Hippocampal formation (tissue), 2 donors: ENCODE results near the gene DLG2.

Source experiments
- DNase-seq, 2 donors: peaks; one replicate each; lab custom pipeline; 2025; lab: John Stamatoyannopoulos, UW

The DLG2 gene

GRCh38 chr11:84663731-84664130 lies 963.4 kb downstream of the DLG2 start:
- no peak for DNase-seq

- DNase-seq = no peak
These were observed 966.7 kb downstream of the DLG2 start for GRCh38 chr11:84660257-84660977.

GRCh38 chr11:84655712-84656111 lies 971.4 kb downstream of the DLG2 start:
- no peak for DNase-seq

GRCh38 chr11:84648471-84648870 lies 978.7 kb downstream of the DLG2 start:
- DNase-seq = no peak

- no peak for DNase-seq
These were observed 981.0 kb downstream of the DLG2 start for GRCh38 chr11:84645988-84646694.

- DNase-seq = no peak
These were observed 984.6 kb downstream of the DLG2 start for GRCh38 chr11:84642500-84642899.

GRCh38 chr11:84634309-84634708 lies 992.8 kb downstream of the DLG2 start:
- DNase-seq = no peak

- no peak for DNase-seq
These were observed 998.1 kb downstream of the DLG2 start for GRCh38 chr11:84628871-84629620.

GRCh38 chr11:84626256-84626655 lies 1000.9 kb downstream of the DLG2 start:
- DNase-seq = no peak

- no peak for DNase-seq
These were observed 1014.5 kb downstream of the DLG2 start for GRCh38 chr11:84612645-84613044.

GRCh38 chr11:84608837-84609196 lies 1018.3 kb downstream of the DLG2 start:
- DNase-seq = no peak

GRCh38 chr11:84607975-84608836 lies 1018.9 kb downstream of the DLG2 start:
- DNase-seq = no peak

GRCh38 chr11:84594602-84595001 lies 1032.5 kb downstream of the DLG2 start:
- DNase-seq = no peak

- no peak for DNase-seq
These were observed 1037.0 kb downstream of the DLG2 start for GRCh38 chr11:84590106-84590505.

- no peak for DNase-seq
These were observed 1038.9 kb downstream of the DLG2 start for GRCh38 chr11:84588131-84588829.

GRCh38 chr11:84583106-84583505 lies 1044.0 kb downstream of the DLG2 start:
- no peak for DNase-seq

GRCh38 chr11:84581083-84581482 lies 1046.1 kb downstream of the DLG2 start:
- no peak for DNase-seq

- no peak for DNase-seq
These were observed 1046.7 kb downstream of the DLG2 start for GRCh38 chr11:84580428-84580827.

- DNase-seq = no peak
These were observed 1053.3 kb downstream of the DLG2 start for GRCh38 chr11:84573868-84574267.

GRCh38 chr11:84566671-84567070 lies 1060.5 kb downstream of the DLG2 start:
- DNase-seq = no peak

- no peak for DNase-seq
These were observed 1062.3 kb downstream of the DLG2 start for GRCh38 chr11:84564867-84565184.
